PC-3 (cell line): ENCODE data around the gene SLC38A6. TPM values are rescaled to one million over a fixed set of nuclear protein-coding genes. Genes with fewer than 3 reads are reported as not detected.

Experiments used
- ATAC-seq: fragments of 200-7000 bp; cut with Tn5 transposase; 2 replicates; pipeline ENCODE4 v1.9.1; 2020; ENCODE audit warnings: mild to moderate bottlenecking, moderate library complexity
- BruUV-seq: library from RNA; stranded (reverse); fragments of 400-500 nt; replicated peaks from 2 replicates; lab custom pipeline; 2021; lab: Mats Ljungman, UMichigan
- CTCF ChIA-PET: fragments of 300-600 bp; sonication (Branson Sonifier 250); formaldehyde crosslinking; loops from one replicate; lab custom pipeline; 2022; ENCODE audit warnings: antibody characterized with exemption; lab: Charles Lee
- POLR2A ChIA-PET: fragments of 300-600 bp; sonication (Branson Sonifier 250); formaldehyde crosslinking; loops from one replicate; lab custom pipeline; 2022; ENCODE audit warnings: antibody characterized with exemption; ENCODE audit not compliant: unreplicated experiment; lab: Charles Lee
- DNase-seq: peaks from one replicate; pipeline ENCODE4 v3.0.0-alpha.2; 2015
- H2AFZ ChIP-seq: fragments of 300-600 bp; sonication (generic); 2 replicates; pipeline ENCODE4 v1.6.0; 2016; ENCODE audit warnings: antibody characterized with exemption, low read length
- H3F3A ChIP-seq: fragments of 300-600 bp; sonication (generic); one replicate; pipeline ENCODE4 v1.6.0; 2017; ENCODE audit warnings: antibody characterized with exemption, low read length, control low read depth, mild to moderate bottlenecking; ENCODE audit not compliant: unreplicated experiment
- H3K27ac ChIP-seq: fragments of 300-600 bp; sonication (generic); 2 replicates; pipeline ENCODE4 v1.5.1; 2016; ENCODE audit warnings: mild to moderate bottlenecking, low read length
- H3K27me3 ChIP-seq: fragments of 300-600 bp; sonication (generic); 2 replicates; pipeline ENCODE4 v1.6.1; 2016; ENCODE audit warnings: low read length, mixed read lengths
- H3K36me3 ChIP-seq: fragments of 300-600 bp; sonication (generic); 2 replicates; pipeline ENCODE4 v1.6.1; 2016; ENCODE audit warnings: low read depth, mixed run types, low read length, mixed read lengths
- H3K4me1 ChIP-seq: fragments of 300-600 bp; sonication (generic); 2 replicates; pipeline ENCODE4 v1.5.1; 2016; ENCODE audit warnings: low read length; ENCODE audit not compliant: insufficient read depth
- H3K4me2 ChIP-seq: fragments of 300-600 bp; sonication (generic); 2 replicates; pipeline ENCODE4 v1.6.0; 2016; ENCODE audit warnings: low read length
- H3K4me3 ChIP-seq: fragments of 300-600 bp; sonication (generic); 2 replicates; pipeline ENCODE4 v1.5.1; 2016; ENCODE audit warnings: mild to moderate bottlenecking, low read length, mixed read lengths
- H3K79me2 ChIP-seq: fragments of 300-600 bp; sonication (generic); 2 replicates; pipeline ENCODE4 v1.6.1; 2017; ENCODE audit warnings: low read length, mixed read lengths
- H3K9ac ChIP-seq: fragments of 300-600 bp; sonication (generic); 2 replicates; pipeline ENCODE4 v1.6.0; 2016; ENCODE audit warnings: mild to moderate bottlenecking, low read length
- H3K9me2 ChIP-seq: fragments of 300-600 bp; sonication (generic); replicated peaks from 2 replicates; pipeline ENCODE4 v1.6.1; 2016; ENCODE audit warnings: mixed run types, low read length, mixed read lengths
- H3K9me3 ChIP-seq: fragments of 300-600 bp; sonication (generic); 2 replicates; pipeline ENCODE4 v1.6.1; 2016; ENCODE audit warnings: low read length, mixed read lengths
- H4K20me1 ChIP-seq: fragments of 300-600 bp; sonication (generic); 2 replicates; pipeline ENCODE4 v1.6.1; 2016; ENCODE audit warnings: low read length, mixed read lengths
- CTCF ChIP-seq: fragments of 300-600 bp; sonication (generic); conservative IDR thresholded peaks from 2 replicates; pipeline ENCODE4 v1.5.1; 2017; ENCODE audit warnings: antibody characterized with exemption, low read depth, mild to moderate bottlenecking, low read length
- EZH2 ChIP-seq: fragments of 300-600 bp; sonication (generic); IDR thresholded peaks from one replicate; pipeline ENCODE4 v1.6.1; 2017; ENCODE audit warnings: antibody characterized with exemption, mild to moderate bottlenecking, low read length; ENCODE audit not compliant: unreplicated experiment
- EZH2phosphoT487 ChIP-seq: fragments of 300-600 bp; sonication (generic); IDR thresholded peaks from 2 replicates; pipeline ENCODE4 v1.6.1; 2018; ENCODE audit warnings: mild to moderate bottlenecking, antibody characterized with exemption, low read length, borderline replicate concordance
- intact Hi-C: fragments of 100-400 bp; cut with micrococcal nuclease; formaldehyde crosslinking; loops from 2 replicates; pipeline ENCODE4 v1.9.0; 2023
- total RNA-seq: library from RNA; depleted of rRNA; stranded (reverse); fragments of >200 nt; gene quantifications from 2 replicates; pipeline ENCODE4 v1.2.3, GENCODE V29; 2014

The SLC38A6 gene
- total RNA-seq, 1 experiment from 2014 or later, result 28.0 TPM

- Histone ChIP-seq H3F3A (no peaks in the 10 kb centered on the region), H3K79me2 (no peaks in the 10 kb centered on the region), H3K9ac (peak overlapping the region; percentile 62), H3K27ac (peak overlapping the region; percentile 82), H3K36me3 (no peaks in the 10 kb centered on the region), H2AFZ (peak overlapping the region; percentile 51), H3K4me1 (peaks cover 39% of the 10 kb centered on the region), H3K9me2 (no peaks in the 10 kb centered on the region), H3K4me3 (peak overlapping the region; percentile 48), H4K20me1 (no peaks in the 10 kb centered on the region), H3K9me3 (no peaks in the 10 kb centered on the region), H3K27me3 (no peaks in the 10 kb centered on the region), H3K4me2 (peak overlapping the region; percentile 79)
- TF ChIP-seq EZH2phosphoT487, result no peak
- TF ChIP-seq CTCF, result peak; percentile 99
- ChIA-PET POLR2A (interaction anchor here (0.5 to 0.8 kb wide), 5 partner anchors 52 to 376 kb away, joined by 4 to 17 read pairs (median 7); no protein-coding TSS in a partner anchor), CTCF (interaction anchor here (0.5 to 2.6 kb wide), 12 partner anchors 53 to 835 kb away, joined by 3 to 20 read pairs (median 3); no protein-coding TSS in a partner anchor)
- ATAC-seq (peak; percentile 89), DNase-seq (peak; percentile 96)
- intact Hi-C loops, result loop anchor here (1.0 kb wide), 15 partner anchors 44 to 400 kb away; partner anchors contain the start of genes SIX1, SLC38A6 and TRMT5
- TSS peak; percentile 46 for BruUV-seq
These were observed 44.5 kb downstream of the SLC38A6 start for GRCh38 chr14:61025251-61026223.

GRCh38 chr14:61026526-61026925 lies 45.5 kb downstream of the SLC38A6 start:
- no peak for ATAC-seq
- ChIA-PET POLR2A (interaction anchor here (0.6 to 0.8 kb wide), 5 partner anchors 12 to 377 kb away, joined by 3 to 8 read pairs (median 5); no protein-coding TSS in a partner anchor), CTCF (interaction anchor here (0.5 to 2.6 kb wide), 11 partner anchors 52 to 836 kb away, joined by 3 to 20 read pairs (median 3); no protein-coding TSS in a partner anchor)
- no TSS peak for BruUV-seq
- TF ChIP-seq CTCF, result no peak
- no peak for TF ChIP-seq EZH2phosphoT487
- TF ChIP-seq EZH2, result no peak
- peak overlapping the region; percentile 62 for H3K9ac ChIP-seq
- no peaks in the 10 kb centered on the region for H3K9me2 ChIP-seq
- H3K4me3 ChIP-seq, result peak overlapping the region; percentile 48; the same call in 1 of the 2 replicates
- no peaks in the 10 kb centered on the region for H3K36me3 ChIP-seq
- H3K27ac ChIP-seq, result peak overlapping the region; percentile 82
- no peaks in the 10 kb centered on the region for H3K79me2 ChIP-seq
- H3K4me1 ChIP-seq, result peaks cover 39% of the 10 kb centered on the region
- DNase-seq, result no peak
- H3K27me3 ChIP-seq, result no peaks in the 10 kb centered on the region
- peak overlapping the region; percentile 51 for H2AFZ ChIP-seq
- H4K20me1 ChIP-seq, result no peaks in the 10 kb centered on the region
- H3K4me2 ChIP-seq, result peak overlapping the region; percentile 79
- no peaks in the 10 kb centered on the region for H3F3A ChIP-seq
- H3K9me3 ChIP-seq, result no peaks in the 10 kb centered on the region
- intact Hi-C loops, result no loop called here
